Sciatic nerve (tissue), 2 donors: ENCODE measurements around the gene RCOR1. TPM values are rescaled to one million over a fixed set of nuclear protein-coding genes. Genes with fewer than 3 reads are reported as not detected.
A peak's percentile ranks its signal among the peaks of the same experiment; 100 is the strongest.
"Not testable (repeated sequence)": the region's sequence is repeated elsewhere in the genome, so short reads cannot be mapped to it uniquely, and the experiment has no call there.

ENCODE experiments used
- ATAC-seq: fragments of 200-7000 bp; cut with Tn5 transposase; one replicate; pipeline ENCODE4 v1.9.1; 2020; ENCODE audit warnings: mild to moderate bottlenecking, moderate library complexity
- DNase-seq: peaks from one replicate; pipeline ENCODE4 v3.0.0-alpha.2; 2020; ENCODE audit warnings: low spot score
- intact Hi-C: fragments of 100-400 bp; cut with DNase I; formaldehyde crosslinking; loops from one replicate; pipeline ENCODE4 v1.14.2; 2022
- total RNA-seq: library from RNA; stranded (reverse); fragmentation: NEBNext Ultra II Directional; extraction: Animal tissue kit (Norgen Biotek cat#: 25700); gene quantifications from one replicate; pipeline ENCODE4 v1.2.1, GENCODE V29; 2021
- donor health status: DM: no; HTN: no; CAD: no.
- donor health status: DM: no; HTN: no; CAD: no.

Gene RCOR1
- total RNA-seq, 1 donor from 2014 or later: 19.9 TPM

DNA sequence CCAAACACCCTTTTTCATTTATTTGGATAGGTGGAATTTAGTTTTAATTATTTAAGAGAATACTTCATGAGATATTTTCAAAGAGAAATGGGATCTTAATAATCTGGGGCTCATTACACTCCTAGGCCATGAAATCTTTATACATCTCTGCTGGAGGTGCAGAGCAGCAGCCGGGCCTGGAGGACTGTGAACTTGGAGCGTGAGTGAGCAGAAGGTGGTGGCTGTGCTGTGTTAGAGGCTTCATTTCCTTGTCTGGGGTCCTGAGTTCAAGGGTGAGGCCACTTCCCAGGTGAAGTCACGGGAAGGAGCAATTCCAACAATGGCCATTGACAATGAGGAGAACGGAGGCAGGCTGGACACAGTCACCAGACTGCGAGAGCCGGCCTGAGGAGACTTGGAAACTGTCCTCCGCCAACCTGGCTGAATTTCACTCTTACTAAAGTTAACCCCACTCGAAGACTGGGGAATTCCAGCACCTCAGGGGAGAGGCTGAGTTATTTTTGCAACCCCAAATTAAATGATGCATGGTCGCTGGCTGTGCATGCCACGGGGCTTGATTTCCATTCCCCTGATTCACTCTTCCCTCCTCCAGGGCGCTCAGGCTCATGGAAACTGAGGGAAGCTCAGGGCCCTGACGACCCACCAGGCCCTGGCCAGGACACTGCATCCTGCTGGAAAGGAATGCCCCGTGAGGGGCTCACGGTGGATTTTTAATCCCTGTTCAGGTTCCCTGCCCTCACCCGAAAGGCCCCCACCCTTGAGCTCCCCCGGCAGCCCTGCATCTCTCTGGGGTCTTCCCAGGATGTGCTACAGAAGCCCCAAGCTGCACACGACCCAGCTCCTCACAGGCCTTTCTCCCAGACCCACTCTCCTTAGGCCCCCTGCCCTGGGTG, 162.2 kb downstream of the RCOR1 start:
- ATAC-seq (no peak), DNase-seq (no peak)
- intact Hi-C loops: no loop called here

DNA sequence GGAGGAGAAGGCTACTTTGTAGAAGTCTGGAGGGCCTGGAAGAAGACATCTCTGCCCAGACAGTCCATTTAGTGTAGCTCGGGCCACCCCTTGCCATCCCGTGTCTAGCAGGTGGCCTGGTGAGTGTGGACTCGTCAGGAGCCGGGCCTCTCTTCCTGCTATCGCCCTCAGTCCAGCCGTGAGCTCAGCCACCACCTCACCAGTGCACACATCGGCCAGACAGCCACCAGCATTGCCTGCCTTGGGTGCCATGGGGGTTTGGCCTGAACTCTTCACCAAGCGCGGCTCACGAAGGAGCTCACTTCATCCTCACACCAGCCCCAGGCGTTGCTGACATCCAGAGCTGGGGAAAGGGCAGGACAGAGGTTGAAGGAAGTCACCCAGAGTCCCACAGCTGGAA, 165.2 kb downstream of the RCOR1 start:
- DNase-seq: no peak

DNA sequence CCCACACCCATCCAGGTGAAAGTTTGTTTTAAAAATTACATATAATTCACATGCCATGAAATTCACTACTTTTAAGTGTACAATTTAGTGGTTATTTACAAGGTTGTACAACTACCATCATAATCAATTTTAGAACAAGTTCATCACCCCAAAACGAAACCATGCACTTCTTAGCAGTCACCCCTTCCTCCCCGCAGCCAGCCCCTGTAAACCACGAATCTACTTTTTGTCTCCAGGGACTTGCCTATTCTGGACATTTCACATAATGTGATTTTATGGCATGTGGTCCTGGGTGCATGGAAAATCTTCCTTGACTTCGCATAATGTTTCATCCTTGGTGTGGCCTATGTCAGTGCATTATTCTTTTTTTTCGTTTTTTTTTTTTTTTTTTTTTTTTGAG, 165.6 kb downstream of the RCOR1 start:
- DNase-seq: no peak
- no peak for ATAC-seq
- intact Hi-C loops: no loop called here

More for the DNA sequence above, 165.2 kb downstream of the RCOR1 start:
- intact Hi-C loops: no loop called here
- ATAC-seq: no peak

DNA sequence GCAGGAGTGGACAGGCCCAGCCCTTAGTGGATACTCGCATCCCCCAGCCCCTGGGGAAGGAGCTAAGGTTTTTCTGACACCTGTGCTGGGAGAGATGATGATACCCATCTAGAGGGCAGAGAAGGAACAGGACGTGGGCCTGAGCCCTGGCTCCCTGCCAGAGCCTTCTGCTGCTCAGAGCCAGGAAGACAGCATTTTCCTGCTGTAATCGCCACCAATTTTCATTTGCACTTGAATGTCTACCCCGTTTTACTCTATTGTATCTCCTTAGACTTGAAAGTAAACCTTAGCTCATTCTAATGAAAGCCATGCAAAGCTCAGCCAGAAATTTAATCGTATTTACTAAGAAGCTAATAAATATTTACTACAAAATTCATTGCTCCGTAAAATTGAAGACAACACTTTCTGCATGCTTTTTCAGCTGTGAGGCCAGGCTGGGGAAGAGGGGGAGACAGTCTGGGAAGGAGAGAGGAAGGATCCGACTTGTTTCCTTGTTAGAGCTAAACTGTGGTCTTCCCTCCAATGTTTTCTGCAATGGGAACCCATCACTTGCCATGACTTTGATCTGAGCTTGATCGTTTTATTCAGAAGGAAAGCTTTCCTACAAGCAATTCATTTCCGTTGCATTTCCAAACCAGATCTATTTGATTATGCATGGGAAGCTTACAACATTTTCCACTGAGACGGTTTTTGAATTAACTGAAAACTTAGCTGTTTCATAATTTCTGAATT, 167.2 kb downstream of the RCOR1 start:
- intact Hi-C loops: no loop called here
- no peak for ATAC-seq
- no peak for DNase-seq

DNA sequence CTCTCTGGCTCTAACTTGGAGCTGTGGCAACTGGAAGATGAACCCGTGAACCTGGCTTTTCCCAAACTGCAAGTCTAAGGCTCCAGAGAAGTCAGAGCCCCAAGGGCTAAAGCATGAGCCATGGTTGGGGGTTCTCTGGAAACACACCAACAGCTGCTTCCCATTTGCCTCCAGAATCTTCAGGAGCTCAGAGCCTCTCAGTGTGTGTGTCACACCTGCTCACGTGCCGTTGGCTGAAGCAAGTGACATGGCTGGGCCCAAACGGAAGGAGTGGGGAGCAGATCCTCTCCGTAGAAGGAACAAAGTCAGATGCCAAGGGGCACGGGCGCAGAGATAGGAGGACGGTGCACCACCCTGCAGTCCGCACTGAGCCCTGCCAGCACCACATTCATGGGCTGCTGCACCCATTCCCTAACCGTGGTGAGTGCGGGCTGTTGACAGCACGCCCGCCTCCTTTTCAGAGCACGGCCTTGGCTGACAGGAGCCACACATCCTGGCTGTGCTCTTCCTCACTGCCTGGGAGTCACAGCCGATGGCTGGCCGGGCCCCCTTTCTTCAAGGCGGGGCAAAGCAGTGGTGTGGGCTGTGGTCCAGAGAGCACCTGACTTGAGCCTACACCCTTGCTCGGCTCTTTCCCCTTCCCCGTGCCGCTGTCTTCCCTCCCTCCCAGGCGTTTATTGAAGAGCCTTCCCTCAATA, 168.2 kb downstream of the RCOR1 start:
- intact Hi-C loops: no loop called here
- ATAC-seq (peak; percentile 34), DNase-seq (no peak)

DNA sequence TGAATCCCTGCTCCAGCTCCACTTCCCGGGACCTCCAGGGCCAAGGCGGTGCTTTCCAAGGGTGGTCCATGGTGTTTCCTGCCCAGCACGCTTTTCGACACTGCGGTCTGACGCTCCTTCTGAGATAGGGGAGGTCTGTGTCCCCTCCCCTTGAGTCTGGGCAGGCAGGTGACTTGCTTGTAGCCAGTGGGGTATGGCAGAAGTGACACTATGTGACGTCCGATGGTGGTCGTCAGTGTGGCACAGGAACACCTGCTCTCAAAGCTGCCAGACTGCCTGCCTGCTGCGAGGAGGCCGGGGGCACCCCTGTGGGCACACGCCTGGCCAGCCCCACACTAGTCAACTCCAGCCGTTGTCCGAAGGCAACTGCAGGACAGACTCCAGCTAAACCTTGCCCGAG, 168.8 kb downstream of the RCOR1 start:
- ATAC-seq: no peak
- no peak for DNase-seq
- intact Hi-C loops: no loop called here

DNA sequence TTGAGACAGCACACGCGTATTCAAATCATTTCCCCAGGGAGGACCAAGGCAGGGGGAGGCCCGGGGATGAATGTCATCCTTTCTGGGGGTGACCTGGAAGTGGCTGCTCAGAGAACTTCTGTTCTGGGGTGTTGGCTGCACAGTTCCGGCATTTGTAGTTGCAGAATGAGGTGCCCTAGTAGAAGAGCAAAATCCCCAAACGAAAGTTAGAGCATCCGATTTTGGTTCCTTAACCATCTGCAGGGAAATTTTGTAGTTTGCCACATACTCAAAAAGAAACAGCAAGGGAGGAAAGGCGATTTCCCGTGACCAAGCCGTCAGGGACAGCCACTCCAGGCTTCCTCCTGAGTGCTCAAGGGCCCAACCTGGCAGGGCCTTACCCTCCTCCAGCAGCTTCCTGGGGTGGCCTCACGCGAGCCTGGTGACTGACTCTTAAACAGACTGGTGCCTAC, 171.8 kb downstream of the RCOR1 start:
- intact Hi-C loops: no loop called here
- DNase-seq: no peak
- no peak for ATAC-seq

DNA sequence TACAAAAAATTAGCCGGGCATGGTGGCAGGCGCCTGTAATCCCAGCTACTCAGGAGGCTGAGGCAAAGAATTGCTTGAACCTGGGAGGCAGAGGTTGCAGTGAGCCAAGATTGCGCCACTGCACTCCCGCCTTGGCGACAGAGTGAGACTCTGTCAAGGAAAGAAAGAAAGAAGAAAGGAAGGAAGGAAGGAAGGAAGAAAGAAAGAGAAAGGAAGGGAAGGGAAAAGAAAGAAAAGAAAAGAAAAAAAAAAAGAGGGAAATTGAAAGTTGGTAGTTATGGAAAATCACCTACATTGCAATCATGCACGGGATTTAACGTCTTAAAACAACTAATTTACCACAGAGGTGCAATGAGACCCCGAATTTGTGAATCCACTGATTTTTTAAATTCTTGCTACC, 173.3 kb downstream of the RCOR1 start:
- ATAC-seq, intact Hi-C loops, DNase-seq: not testable (repeated sequence)

DNA sequence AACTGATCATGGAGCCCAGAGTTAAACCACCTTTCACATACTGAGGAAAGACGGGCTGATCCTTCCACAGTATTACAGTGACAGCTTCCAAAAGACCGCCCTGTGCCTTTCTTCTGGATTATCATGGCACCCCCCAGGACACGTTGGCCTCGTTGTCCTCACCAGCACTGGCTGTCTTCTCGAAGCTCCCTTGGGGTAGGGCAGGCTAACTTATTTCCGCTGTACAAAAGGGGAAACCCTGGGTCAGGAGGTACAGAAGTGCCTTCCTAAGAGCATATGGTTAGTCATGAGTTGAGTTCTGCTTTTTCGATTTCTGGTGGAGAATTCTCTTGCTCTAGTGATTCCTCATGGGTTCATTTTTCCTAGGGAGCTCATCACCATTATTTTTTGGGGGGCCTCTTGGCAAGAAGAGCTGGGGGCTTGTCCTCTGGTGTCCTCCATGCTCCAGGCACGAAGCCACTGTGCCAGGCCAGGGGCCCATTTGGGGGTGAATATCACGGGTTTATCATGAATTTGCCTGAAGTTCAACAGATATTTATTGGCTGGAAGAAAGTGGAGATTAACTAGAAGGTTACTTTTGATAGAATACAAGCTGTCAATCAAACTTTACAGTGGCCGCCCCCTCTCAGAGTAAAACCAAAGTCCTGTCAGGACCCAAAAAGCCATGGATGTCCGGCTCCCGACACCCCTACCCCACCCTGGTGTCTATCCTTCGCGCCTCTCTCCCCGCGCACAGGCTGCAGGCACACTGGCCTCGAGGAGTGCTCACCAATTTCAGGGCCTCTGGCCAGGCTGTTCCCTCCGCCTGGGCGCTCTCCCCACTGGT, 176.0 kb downstream of the RCOR1 start:
- peak; percentile 71 for ATAC-seq
- intact Hi-C loops: no loop called here
- no peak for DNase-seq

DNA sequence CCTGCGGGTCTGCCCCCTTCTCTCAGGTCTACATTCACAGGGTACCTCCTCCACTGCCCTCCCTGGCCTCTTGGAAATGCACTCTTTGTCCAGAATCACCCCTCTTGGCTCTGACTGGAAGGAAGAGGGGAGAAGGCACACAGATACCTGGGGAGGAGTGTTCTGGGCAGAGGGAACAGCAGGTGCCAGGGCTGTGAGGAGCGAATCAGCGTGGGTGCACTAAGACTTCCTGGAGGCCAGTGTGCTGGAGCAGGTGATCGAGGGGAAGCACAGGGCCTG, 176.5 kb downstream of the RCOR1 start:
- DNase-seq: no peak
- intact Hi-C loops: no loop called here
- ATAC-seq: no peak

DNA sequence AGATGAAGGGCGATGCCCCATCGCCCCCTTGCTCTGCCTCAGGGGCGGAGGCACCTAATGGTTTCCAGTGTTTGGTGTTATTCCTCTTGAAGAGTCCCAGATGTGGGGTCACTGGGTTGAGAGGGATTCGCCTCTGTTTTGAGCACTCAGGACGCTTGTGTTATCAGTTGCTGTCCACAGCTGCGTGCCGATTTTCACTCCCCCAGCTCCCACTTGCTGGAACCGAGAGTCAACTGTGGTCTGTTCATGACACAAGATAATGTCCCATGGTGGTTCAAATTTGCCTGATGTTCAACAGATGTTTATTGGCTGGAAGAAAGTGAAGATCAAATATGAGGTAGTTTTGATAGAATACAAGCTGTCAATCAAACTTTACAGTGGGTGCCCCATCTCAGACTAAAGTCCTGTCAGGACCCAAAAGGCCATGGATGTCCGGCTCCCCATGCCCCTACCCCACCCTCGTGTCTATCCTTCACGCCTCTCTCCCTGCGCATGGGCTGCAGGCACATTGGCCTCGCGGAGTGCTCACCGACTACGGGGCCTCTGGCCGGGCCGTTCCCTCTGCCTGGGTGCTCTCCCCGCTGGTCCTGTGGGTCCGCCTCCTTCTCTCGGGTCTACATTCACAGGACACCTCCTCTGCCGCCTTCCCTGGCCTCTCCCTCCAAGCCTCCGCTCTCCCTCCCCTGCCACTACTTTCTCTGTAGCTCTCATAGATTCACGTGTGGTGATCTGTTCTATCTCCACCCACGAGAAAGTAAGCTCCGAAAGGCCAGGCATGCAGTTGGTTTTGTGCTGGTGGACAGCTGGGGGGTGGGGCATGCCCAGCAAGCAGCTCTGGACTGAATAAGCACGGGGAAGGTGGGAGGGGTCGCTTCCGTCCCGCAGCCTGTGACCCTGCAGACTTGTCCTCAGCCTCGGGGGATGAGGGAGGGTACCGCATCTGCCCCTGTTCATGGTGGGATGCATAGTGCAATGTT, 178.0 kb downstream of the RCOR1 start:
- ATAC-seq (no peak), DNase-seq (no peak)
- intact Hi-C loops: loop anchor here (10.0 kb wide), 1 partner anchor 154 kb away; the partner anchor contains the start of gene AMN

DNA sequence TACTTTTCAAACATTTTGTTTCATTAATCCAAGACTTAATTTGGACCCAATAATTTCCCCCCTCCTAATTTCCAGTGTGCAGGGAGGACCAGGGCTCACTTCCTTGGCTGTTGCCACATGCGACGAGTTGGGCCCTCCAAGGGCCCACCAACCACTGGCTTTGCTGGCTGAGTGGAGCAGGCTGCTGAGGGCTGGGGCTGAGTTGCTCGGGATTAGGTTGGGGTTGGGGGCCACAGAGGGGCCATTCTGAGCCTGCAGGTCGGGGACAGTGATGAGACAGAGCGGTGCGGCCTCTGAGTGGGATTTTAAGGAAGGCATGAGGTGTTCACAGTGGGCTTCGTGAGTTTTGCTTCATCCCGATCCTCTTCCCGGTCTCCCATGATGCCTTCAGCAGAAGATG, 178.7 kb downstream of the RCOR1 start:
- ATAC-seq: no peak
- intact Hi-C loops: loop anchor here (10.0 kb wide), 1 partner anchor 154 kb away; the partner anchor contains the start of gene AMN
- DNase-seq: no peak

DNA sequence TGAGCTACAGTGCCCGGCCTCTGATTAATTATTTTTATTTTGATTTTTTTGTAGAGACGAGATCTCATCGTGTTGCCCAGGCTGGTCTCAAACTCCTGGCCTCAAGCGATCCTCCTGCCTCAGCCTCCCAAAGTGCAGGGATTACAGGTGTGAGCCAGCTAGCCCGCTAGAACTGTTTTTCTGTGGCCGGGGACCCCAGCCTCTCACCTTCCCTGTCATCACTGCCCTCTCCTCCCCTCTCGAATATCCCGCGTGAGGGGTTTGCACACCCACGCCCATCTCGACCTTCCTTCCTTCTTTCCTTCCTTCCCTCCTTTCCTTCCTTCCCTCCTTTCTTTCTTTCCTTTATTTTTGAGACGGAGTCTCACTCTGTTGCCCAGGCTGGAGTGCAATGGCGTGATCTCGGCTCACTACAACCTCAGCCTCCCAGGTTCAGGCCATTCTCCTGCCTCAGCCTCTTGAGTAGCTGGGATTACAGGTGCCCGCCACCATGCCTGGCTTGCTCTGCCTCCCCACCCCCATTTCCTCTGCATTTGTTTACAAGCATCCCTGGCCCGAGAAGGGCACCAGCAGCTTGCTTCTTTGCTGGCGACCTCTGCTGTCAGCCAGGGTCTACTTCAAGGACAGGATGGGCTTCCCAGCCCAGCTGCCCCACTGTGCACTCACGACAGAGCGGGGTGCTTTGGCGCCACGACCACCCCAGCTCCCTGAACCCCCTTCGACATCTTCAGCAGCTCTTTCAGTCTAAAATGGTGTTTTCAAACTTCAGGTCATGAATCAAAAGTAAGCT, 180.5 kb downstream of the RCOR1 start:
- intact Hi-C loops: loop anchor here (10.0 kb wide), 1 partner anchor 152 kb away; the partner anchor contains the start of gene AMN
- DNase-seq (no peak), ATAC-seq (no peak)

DNA sequence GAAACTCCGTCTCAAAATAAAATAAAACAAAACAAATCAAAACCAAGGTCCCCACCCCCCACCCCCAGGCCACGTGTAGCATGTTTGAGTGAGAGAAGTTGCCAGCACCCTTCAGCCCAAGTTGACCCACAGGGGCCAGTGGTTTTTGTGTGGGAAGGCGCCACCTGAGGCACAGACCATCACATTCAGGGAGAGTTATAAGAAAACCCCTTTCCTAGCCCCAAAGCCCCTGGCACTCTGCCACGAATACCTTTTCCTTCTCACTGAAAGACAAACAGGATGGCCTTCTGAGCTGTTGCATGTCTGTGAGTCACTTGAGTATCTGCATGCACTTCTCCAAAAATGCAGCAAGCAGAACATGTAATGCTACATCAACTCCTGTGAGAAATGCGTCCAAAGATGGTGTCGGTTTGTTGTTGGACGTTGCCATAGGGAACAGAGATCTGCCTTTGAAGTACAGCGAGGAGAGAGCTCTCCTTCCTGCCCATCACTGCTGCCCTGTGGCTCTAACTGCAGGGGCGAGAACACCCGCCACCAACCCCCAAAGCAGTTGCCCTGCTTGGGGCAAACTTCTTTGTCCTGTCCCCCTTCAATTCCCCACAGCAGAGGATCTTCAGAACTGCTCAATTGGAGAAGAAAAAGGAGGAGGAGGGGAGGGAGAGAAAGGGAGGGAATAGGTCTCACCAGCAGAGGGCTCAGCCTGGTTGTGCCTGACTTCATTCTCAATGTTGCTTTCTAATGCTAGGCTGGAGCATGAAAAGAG, 182.1 kb downstream of the RCOR1 start:
- ATAC-seq: peak; percentile 78
- intact Hi-C loops: loop anchor here (10.0 kb wide), 1 partner anchor 150 kb away; the partner anchor contains the start of gene AMN
- DNase-seq: peak; percentile 70

DNA sequence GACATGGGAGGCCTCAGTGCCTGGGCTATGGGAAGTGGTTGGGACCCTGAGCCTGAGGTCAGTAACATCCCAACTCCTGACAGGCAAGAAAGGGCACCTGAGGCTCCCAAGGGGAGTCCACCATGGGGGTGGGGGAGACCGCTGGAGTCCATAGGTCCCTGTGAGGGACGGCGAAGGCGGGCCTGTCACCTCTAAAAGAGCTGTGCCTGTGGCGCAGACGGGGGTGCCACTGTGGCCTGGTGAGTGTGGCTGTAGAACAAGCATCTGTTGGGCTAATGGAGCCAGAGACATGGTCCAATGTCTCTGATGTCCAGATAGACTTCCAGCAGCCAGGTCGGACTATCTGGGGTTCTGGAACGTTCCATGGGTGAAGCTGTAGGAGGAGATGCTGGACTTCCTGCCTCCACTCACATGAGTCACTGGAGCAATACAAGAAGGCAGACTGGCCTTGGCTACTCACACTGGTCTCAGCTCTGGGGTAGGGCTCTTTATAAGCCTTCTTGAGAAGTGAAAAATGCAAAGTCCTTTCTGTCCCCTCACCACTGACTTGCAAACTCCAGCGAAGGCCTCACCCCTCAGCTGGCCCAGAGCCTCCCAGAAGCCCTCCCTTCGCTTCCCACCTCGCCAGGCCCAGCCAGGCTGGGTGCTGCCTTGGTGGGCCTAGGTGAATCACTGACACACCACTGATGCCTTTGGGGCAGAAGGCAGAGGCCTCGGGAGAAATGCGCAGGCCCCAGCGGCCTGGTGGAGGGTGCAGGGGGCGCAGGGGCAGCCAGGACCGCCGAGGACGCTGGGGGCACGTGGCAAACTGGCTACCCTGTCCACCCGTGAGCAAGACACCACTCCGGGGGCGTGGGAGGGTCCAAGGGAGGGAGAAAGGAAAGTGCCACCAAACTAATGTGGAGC, 183.7 kb downstream of the RCOR1 start:
- intact Hi-C loops: loop anchor here (10.0 kb wide), 1 partner anchor 149 kb away; the partner anchor contains the start of gene AMN
- DNase-seq (no peak), ATAC-seq (peak; percentile 37)
